Inferior parietal cortex (tissue), 1 donor: ENCODE data around the gene PTPRN2.
"Not testable (repeated sequence)": the region's sequence is repeated elsewhere in the genome, so short reads cannot be mapped to it uniquely, and the experiment has no call there.

Source experiments
- DNase-seq: peaks from one replicate; pipeline ENCODE4 v3.0.0-alpha.2; 2016; ENCODE audit errors: extremely low spot score

Gene PTPRN2

DNA sequence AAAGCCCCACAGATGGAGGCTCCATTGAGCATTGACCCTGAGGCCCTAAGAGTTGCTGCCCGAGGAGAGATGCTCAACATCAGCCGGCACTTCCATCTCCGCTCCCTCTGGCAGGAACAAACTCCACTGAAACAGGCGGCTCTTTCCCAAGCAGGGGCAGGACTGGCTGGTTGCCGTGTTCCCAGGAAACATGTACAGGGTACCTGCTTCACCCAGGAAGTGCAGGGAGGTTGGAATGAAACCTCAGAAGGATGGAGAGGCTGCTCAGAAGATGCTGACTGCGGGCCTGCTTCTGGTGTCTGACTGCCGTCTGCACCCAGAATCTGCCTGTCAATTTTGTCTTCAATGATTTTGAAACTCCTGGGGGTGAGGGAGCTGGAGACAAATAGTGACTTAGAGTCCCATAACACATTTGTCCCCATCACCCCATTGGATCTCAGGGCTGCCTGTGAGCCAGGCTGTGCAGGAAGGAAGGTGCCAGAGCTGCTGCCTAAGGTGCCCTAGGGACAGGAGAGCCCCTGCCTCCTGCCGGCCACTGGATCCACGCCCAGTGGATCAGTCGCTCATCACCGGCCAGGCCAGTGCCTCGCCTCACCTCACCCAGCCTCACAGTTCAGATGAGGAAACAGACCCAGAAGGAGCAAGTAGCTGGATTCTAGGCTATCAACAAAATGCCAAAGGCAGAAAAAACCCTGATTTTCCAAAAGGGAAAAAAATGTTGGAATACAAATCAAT lies 237.3 kb downstream of the PTPRN2 start:
- no peak for DNase-seq

DNA sequence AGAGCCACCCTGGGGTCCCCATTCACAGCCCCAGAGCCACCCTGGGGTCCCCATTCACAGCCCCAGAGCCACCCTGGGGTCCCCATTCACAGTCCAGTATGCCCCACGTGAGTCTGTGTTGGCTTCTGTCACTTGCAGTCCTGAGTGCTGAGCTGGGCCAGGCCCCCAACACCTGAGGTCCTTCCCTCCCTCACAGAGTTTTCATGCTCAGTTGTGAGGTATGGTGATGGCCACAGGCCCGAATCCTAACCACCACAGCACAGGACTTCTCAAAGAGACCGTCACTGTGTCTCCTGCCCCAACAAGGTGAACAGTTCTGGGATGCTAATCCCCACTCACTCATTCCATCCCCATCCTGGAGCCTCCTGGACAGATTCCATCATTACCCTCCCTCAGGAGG lies 239.2 kb downstream of the PTPRN2 start:
- DNase-seq = no peak

DNA sequence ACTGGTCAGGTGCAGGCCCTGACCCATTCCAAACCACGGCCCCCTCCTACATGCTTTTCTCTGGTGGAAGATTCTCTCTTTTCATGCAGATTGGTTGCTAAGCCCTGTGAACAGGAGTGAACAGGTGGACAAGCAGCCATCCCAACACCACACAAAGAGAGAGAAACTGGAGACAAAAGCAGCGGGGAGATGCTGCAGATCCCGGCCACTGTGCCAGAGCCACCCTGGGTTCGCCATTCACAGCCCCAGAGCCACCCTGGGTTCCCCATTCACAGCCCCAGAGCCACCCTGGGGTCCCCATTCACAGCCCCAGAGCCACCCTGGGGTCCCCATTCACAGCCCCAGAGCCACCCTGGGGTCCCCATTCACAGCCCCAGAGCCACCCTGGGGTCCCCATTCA lies 239.6 kb downstream of the PTPRN2 start:
- not testable (repeated sequence) for DNase-seq

DNA sequence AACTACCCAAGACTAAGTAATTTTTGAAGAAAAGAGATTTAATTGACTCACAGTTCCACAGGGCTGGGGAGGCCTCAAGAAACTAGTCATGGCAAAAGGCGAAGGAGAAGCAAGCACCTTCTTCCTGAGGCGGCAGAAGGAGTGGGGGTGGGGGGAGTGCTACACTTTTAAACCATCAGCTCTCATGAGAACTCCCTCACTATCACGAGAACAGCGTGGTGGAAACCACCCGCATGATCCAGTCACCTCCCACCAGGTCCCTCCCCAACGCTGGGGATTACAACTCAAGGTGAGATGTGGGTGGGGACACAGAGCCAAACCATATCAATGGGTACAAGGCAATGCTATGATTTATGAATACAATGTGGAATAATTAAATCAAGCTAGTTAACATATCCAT lies 241.9 kb downstream of the PTPRN2 start:
- DNase-seq = no peak

DNA sequence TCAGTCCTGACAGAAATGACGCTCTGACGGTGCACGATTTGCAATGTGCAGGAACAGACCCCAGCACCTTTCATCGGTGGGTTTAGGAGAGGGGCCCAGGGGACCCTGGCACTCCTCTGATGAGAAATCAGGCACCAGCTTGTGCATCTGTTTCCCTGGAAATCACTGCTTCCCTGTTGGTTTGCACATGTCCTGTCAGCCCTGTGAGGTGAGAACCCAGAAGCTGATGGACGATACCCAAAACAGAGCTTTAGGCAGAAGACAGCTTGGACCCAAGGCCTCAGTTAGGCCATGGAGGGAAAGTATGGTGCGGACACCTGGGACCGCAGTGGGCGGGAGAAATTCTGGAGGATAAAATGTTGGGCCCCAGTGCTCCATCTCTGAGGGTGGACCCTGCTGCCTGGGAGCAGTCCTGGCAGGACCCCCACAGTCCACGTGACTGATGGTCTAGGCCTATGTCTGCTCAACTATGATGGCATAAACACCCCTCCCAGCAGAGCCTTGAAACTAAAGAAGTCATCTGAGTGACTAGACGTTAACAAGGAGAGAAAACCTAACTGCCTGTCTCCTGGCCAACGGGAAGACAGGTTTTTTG lies 242.8 kb downstream of the PTPRN2 start:
- DNase-seq = no peak

DNA sequence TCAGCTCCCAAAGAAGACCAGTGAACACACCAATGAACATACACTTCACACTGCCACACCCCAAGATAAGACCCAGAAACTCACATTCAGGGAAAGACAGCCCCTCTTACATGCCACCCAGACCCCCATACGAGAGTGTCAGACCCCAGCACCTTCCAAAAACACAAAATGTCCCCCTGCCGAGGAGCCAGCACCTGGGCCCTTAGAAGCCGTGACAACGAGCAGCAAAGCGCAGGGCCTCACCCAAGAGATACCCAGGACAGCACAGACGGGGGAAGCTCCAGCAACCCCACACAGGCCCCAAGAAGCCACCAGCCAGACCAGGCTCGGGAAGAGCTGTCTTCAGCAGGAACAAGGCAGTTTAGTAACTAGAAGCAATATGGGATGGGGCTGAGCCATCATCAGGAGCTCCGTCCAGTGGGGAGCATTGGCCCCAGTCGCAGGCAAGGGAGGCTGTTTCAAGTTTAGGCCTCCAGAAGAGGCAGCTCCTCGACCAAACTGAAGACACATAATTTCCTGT lies 243.6 kb downstream of the PTPRN2 start:
- DNase-seq = no peak

DNA sequence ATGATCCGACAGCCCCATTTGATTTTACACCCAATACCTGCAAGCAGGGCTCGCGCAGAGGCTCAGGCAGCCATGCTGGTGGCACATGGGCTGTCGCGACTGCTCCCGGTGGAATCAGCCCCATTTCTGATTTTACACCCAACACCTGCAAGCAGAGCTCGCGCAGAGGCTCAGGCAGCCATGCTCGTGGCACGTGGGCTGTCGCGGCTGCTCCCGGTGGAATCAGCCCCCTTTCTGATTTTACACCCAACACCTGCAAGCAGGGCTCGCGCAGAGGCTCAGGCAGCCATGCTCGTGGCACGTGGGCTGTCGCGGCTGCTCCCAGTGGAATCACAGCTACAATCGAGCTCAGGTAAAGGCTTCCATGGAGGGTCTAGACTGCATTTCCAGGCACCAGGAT lies 244.1 kb downstream of the PTPRN2 start:
- DNase-seq = no peak

DNA sequence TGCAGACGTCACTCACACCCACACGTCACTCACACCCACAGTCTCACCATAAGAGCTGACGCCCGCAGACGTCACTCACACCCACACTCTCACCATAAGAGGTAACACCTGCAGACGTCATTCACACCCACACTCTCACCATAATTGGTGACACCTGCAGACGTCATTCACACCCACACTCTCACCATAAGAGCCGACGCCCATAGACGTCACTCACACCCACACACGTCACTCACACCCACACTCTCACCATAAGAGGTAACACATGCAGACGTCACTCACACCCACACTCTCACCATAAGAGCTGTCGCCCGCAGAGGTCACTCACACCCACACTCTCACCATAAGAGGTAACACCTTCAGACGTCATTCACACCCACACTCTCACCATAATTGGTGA lies 246.5 kb downstream of the PTPRN2 start:
- not testable (repeated sequence) for DNase-seq

DNA sequence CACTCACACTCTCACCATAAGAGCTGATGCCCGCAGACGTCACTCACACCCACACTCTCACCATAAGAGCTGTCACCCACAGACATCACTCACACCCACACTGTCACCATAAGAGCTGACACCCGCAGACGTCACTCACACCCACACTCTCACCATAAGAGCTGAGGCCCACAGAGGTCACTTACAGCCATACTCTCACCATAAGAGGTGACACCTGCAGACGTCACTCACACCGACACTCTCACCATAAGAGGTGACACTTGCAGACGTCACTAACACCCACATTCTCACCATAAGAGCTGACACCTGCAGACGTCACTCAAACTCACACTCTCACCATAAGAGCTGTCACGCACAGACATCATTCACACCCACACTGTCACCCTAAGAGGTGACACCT lies 250.7 kb downstream of the PTPRN2 start:
- not testable (repeated sequence) for DNase-seq

DNA sequence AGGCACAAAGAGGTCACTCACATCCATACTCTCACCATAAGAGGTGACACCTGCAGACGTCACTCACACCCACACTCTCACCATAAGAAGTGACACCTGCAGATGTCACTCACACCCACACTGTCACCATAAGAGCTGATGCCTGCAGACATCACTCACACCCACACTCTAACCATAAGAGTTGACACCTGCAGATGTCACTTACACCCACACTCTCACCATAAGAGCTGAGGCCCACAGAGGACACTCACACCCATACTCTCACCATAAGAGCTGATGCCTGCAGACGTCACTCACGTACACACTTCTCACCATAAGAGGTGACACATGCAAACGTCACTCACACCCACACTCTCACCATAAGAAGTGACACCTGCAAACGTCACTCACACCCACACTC lies 255.1 kb downstream of the PTPRN2 start:
- DNase-seq = not testable (repeated sequence)

DNA sequence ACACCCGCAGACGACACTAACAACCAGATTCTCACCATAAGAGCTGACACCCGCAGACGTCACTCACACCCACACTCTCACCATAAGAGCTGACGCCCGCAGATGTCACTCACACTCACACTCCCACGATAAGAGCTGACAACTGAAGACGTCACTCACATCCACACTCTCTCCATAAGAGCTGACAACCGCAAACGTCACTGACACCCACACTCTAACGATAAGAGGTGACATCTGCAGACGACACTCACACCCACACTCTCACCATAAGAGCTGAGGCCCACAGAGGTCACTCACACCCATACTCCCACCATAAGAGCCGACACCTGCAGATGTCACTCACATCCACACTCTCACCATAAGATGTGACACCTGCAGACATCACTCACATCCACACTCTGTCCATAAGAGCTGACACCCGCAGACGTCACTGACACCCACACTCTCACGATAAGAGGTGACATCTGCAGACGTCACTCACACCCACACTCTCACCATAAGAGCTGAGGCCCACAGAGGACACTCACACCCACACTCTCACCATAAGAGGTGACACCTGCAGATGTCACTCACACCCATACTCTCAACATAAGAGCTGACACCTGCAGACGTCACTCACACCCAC lies 255.7 kb downstream of the PTPRN2 start:
- not testable (repeated sequence) for DNase-seq

DNA sequence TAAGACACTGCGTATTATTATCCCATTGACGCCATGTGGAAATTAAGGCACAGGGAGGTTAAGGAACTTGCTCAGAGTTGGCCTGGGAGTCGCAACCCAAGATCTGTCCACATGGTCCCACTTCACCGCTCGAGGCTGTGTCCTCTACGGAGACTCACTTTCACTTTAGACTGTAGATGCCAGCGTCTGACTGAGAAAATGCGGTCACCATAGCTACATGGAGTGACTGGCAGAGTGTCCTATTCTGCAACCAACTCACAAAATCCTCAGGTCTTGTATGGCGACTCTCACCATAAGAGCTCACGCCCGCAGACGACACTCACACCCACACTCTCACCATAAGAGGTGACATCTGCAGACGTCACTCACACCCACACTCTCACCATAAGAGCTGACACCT lies 257.9 kb downstream of the PTPRN2 start:
- DNase-seq = no peak

DNA sequence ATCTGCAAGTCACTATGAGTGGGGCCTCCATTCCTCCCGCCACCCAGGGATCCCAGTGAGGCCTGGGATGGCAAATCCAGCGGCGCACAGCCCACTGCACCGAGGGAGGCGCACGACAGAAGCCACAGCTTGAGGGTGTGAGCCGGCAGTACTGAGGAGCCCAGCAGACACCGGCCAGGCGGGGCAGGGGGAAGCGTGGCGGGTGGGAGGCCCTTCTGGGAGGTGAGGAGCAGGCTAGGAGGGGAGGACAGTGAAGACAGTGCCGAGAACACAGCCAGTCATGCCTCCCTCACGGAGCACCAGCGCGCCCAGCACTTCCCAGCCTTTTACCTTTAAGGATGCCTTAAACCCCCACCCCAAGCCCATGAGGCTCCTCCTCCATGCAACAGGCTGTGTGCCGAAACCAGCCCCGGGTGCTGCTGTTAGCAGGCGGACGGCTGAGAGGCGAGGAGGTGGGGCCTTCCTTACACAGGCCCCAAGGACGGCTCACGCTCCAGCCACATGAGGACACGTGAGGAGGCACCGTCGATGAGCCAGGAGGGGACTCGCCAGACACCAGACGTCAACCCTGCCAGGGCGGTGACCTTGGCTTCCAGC lies 258.5 kb downstream of the PTPRN2 start:
- no peak for DNase-seq

DNA sequence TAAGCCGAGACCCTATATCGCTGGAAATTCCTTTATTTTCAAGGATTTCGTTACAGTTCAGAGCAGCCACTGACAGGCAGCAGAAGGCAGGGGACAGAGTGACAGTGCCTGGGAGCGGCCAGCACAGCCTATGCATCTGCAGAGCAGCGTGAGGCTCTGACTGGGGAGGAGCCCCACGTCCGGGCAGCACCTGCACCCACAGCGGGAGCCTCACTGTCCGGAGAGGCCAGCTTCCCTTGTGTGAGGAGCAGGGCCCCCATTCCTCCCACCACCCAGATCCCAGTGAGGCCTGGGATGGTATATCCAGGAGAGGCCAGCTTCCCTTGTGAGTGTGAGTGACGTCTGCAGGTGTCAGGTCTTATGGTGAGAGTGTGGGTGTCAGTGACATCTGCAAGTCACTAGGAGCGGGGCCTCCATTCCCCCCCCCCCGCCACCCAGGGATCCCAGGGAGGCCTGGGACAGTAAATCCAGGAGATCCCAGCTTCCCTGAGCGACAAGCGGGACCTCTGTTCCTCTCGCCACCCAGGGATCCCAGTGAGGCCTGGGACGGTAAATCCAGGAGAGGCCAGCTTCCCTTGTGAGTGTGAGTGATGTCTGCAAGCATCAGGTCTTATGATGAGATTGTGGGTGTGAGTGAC lies 259.1 kb downstream of the PTPRN2 start:
- DNase-seq = no peak

DNA sequence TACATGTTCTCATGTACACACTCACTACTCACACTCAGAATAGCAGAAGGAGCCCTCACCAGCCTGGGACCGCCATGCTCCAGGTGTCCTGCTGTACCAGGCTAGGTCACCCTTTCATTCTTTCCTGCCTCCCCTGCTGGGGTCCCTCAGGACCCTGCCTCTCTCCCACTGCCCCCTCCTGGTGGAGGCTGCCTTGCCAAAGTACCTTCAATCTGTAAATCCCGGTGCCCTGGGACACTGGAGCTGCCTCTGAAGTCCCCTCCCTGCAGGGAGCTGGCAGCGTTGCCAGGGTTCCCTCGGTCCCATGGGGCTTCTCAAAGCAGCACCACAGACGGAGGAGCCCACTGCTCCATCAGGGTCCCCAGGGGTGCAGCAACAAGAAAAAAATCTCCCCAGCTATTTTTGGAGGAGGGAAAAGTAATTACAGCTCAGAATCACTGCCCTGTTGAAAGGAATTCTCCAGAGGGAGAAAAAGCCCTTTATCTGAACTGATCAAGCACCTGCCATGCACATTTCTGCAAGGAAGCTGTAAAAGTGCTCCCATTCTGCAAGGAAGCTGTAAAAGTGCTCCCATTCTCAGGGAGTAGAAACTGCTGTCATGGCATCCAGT lies 259.9 kb downstream of the PTPRN2 start:
- DNase-seq = no peak

DNA sequence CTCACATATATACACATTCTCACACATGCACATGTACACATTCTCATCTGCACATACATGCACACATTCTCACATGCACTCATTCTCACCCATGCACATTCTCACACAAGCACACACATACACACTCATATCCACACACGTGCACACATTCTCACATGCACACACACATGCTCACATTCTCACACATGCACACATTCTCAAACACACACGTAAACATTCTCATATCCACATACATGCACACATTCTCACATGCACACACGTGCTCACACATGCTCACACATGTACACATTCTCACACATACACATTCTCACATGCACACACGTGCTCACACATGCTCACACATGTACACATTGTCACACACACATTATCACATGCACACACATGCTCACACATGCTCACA lies 260.6 kb downstream of the PTPRN2 start:
- no peak for DNase-seq

DNA sequence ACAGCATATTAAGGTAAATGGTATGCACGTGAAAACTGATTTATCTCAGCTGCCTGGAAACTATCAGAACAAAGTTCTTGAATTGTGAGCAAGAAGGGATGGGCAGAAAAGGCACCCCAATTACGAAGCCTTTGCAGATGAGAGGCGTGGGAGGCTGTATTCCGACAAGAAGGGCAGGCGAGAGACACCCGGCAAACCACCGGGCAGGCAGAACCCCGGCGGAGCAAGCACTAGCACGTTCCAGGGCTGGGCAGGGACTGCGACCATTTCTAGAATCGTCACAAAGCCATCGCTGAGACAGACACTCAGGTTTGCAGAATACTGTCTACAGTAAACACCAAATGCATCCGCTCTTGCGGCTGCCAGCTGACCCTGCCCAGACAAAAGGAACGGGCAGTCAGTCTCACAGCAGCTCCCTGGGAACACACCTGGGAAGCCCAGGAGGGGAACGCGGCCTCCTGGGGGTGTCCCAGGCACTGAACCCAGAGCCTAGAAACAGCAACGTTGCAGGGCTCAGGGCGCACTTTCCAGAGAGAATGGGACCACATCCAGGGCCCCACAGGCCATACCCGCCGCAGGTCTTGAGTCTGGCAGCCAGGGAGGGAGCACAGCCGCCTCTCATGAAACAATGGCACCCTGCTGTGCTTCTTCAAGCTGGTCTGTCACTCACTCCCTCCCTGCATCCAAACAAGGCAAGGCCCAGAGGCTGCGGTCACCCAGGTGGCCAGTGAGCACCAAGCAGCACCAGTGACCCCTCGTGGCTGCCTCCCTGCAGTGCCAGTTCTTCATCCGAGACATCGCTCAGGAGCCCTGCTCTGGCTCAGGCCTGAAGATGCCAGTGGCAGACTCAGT lies 261.9 kb downstream of the PTPRN2 start:
- peak; percentile 25 for DNase-seq

DNA sequence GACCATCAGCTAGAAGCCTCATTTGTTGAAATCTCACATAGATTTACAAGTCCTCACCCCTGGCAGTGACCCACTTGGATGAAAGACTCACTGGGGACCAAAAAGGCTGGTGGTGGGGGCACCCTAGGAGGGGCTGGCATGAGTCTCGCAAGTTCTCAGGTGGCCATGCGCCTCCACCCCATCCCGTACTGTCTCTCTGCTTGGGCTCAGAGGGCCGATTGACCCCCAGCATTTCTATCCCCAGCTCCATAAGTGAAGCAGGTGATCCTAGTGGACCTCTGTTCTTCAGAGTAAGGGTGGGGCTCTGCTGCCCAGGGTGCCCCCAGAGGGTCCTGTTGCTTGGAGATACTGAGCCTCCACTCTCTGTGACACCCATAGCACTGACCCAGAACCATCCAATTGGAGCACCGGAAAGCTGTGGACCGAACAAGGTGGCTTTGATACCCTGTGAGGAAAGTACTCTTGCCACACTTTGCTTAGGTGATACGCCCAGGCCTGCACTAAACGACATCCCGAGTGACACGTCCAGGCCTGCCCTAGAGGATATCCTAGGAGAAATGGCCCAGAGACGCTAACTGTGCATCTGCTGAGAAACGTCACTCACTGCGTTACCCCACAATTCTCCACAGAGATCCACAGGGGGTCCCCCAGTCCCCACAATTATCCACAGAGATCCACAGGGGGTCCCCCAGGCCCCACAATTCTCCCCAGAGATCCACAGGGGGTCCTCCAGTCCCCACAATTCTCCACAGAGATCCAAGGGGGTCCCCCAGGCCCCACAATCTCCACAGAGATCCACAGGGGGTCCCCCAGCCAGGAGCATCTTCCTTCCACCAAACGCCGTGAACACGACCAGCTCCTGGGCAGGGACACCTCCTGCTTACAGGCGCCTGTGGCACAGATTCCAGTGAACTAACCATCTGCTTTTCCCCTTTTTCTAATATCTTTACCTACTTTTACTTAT lies 262.9 kb downstream of the PTPRN2 start:
- DNase-seq = no peak

DNA sequence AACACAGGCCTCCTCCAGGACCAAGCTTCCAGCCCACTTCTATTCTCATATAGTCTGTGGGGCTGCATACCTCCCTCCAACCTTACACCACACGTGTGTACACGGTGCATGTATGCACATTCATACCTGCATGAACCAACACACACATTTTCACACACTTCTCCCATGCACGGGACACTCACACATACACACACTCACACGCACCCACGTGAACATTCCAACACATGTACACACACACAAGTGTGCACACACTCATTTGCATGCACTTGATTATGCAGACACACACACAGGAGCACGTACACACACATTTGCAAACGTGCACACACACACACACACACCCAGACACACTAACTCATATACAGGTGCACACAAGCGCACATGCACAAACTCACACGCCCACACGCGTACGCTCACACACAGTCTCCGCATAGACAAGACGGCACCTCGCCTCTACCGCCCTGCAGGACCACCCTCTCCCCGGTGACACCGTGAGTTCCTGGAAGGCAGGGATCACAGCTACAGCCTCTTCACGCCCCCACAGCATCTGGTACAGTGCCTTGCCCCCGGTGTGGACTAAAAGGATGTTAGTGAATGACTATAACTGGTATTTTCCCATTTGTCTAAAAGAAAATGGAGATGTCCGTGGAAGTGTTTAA lies 263.8 kb downstream of the PTPRN2 start:
- DNase-seq = no peak
